Measurements from ENCODE around the gene LTB. TPM values are rescaled to one million over a fixed set of nuclear protein-coding genes. Genes with fewer than 3 reads are reported as not detected.
"Not testable (repeated sequence)": the region's sequence is repeated elsewhere in the genome, so short reads cannot be mapped to it uniquely, and the experiment has no call there.

LTB gene
- total and polyA plus RNA-seq, 7 experiments from 2014 or later = 370 to 2,371 (median 728) TPM

GRCh38 chr6:31592396-31592771, 10.2 kb upstream of the LTB start:
- no peaks in the 10 kb centered on the region for H3K36me3 ChIP-seq (ENCODE audit: control insufficient read depth in 2 of 3, insufficient read depth in 3 of 3, low read length in 3 of 3)
- peak overlapping the region; percentile 10 to 82 (median 72) for H3K4me3 Mint-ChIP-seq
- peak overlapping the region; percentile 44 for H3K4me3 ChIP-seq (ENCODE audit: low read length)
- intact Hi-C loops (cut with micrococcal nuclease) = no loop called here
- no peaks in the 10 kb centered on the region for H3K27me3 ChIP-seq (ENCODE audit: control insufficient read depth in 2 of 2, insufficient read depth in 2 of 2, low read length in 2 of 2)
- peaks cover 51 to 62% of the 10 kb centered on the region in 2 donors for H3K4me1 ChIP-seq (ENCODE audit: control insufficient read depth in 2 of 2, insufficient read depth in 2 of 2, low read length in 2 of 2)
- peaks cover 39 to 78% (median 68%) of the 10 kb centered on the region in 7 donors for H3K4me1 Mint-ChIP-seq
- peaks cover 0 to 16% (median 4%) of the 10 kb centered on the region in 5 donors for H3K36me3 Mint-ChIP-seq
- no peaks in the 10 kb centered on the region for H3K27me3 Mint-ChIP-seq
- ChIA-PET CTCF (interaction anchor here (0.7 to 13.5 kb wide), 3 partner anchors 11 to 43 kb away, joined by 3 to 687 read pairs (median 501); partner anchors contain the start of genes ATP6V1G2, LST1, LTB and NFKBIL1), POLR2A (interaction anchor here (0.6 to 66.4 kb wide), 3 partner anchors 28 to 394 kb away, joined by 3 to 3078 read pairs (median 3); partner anchors contain the start of genes ATP6V1G2, DDX39B, LST1 and LTA)
- ATAC-seq (no peak), DNase-seq (no peak)
- H3K27ac Mint-ChIP-seq = peak overlapping the region; percentile 81 to 99 (median 90)
- H3K9me3 Mint-ChIP-seq = peaks cover 0 to 1% (median 0%) of the 10 kb centered on the region in 11 donors
- H3K9me3 ChIP-seq (ENCODE audit: control insufficient read depth in 2 of 3, low read length in 3 of 3) = no peaks in the 10 kb centered on the region
- H3K27ac ChIP-seq (ENCODE audit: low read depth, low read length) = peak overlapping the region; percentile 55

GRCh38 chr6:31590691-31591090, 8.5 kb upstream of the LTB start:
- H3K27me3 Mint-ChIP-seq; ATAC-seq; H3K9me3 Mint-ChIP-seq; H3K4me3 ChIP-seq (ENCODE audit: low read length); H3K36me3 ChIP-seq (ENCODE audit: control insufficient read depth in 2 of 3, insufficient read depth in 3 of 3, low read length in 3 of 3); H3K27ac ChIP-seq (ENCODE audit: low read depth, low read length); H3K27me3 ChIP-seq (ENCODE audit: control insufficient read depth in 2 of 2, insufficient read depth in 2 of 2, low read length in 2 of 2); DNase-seq; intact Hi-C loops (cut with micrococcal nuclease); H3K9me3 ChIP-seq (ENCODE audit: control insufficient read depth in 2 of 3, low read length in 3 of 3): not testable (repeated sequence)
- Mint-ChIP-seq H3K27ac (peak overlapping the region; percentile 5 to 99 (median 77)), H3K4me3 (peak overlapping the region in 1 of 10 donors; percentile 14), H3K4me1 (peaks cover 41 to 78% (median 70%) of the 10 kb centered on the region in 7 donors), H3K36me3 (peaks cover 0 to 22% (median 4%) of the 10 kb centered on the region in 5 donors)
- ChIA-PET POLR2A (interaction anchor here (53.8 to 66.4 kb wide), 2 partner anchors 5 to 27 kb away, joined by 3078 read pairs; partner anchors contain the start of genes AIF1, ATP6V1G2, DDX39B and LST1), CTCF (interaction anchor here (1.0 to 18.2 kb wide), 2 partner anchors 7 to 10 kb away, joined by 4 to 687 read pairs; partner anchors contain the start of gene NCR3)
- peaks cover 62 to 64% of the 10 kb centered on the region in 2 donors for H3K4me1 ChIP-seq (ENCODE audit: control insufficient read depth in 2 of 2, insufficient read depth in 2 of 2, low read length in 2 of 2)

- Mint-ChIP-seq H3K4me1 (peaks cover 39 to 87% (median 72%) of the 10 kb centered on the region in 7 donors), H3K27ac (peak overlapping the region; percentile 69 to 99 (median 82)), H3K4me3 (peak overlapping the region in 5 of 10 donors; percentile 25 to 88 (median 39)), H3K27me3 (no peaks in the 10 kb centered on the region), H3K9me3 (peaks cover 0 to 5% (median 0%) of the 10 kb centered on the region in 11 donors), H3K36me3 (peaks cover 0 to 22% (median 4%) of the 10 kb centered on the region in 5 donors)
- DNase-seq = no peak
- Histone ChIP-seq H3K36me3 (ENCODE audit: control insufficient read depth in 2 of 3, insufficient read depth in 3 of 3, low read length in 3 of 3) (no peaks in the 10 kb centered on the region), H3K9me3 (ENCODE audit: control insufficient read depth in 2 of 3, low read length in 3 of 3) (no peaks in the 10 kb centered on the region), H3K4me3 (ENCODE audit: low read length) (no peak overlapping the region), H3K4me1 (ENCODE audit: control insufficient read depth in 2 of 2, insufficient read depth in 2 of 2, low read length in 2 of 2) (peaks cover 69% of the 10 kb centered on the region in 2 donors), H3K27ac (ENCODE audit: low read depth, low read length) (peak overlapping the region; percentile 97), H3K27me3 (ENCODE audit: control insufficient read depth in 2 of 2, insufficient read depth in 2 of 2, low read length in 2 of 2) (no peaks in the 10 kb centered on the region)
- ChIA-PET POLR2A (interaction anchor here (53.8 to 66.4 kb wide), 2 partner anchors 7 to 25 kb away, joined by 3078 read pairs; partner anchors contain the start of genes AIF1, ATP6V1G2, DDX39B and LST1), CTCF (interaction anchor here (0.8 to 18.2 kb wide), 2 partner anchors 9 to 42 kb away, joined by 3 to 687 read pairs; partner anchors contain the start of genes ATP6V1G2 and NCR3)
- ATAC-seq = no peak
- intact Hi-C loops (cut with micrococcal nuclease) = no loop called here
These were observed 6.8 kb upstream of the LTB start for GRCh38 chr6:31588871-31589650.

GRCh38 chr6:31587791-31588777, 5.9 kb upstream of the LTB start:
- ATAC-seq (no peak), DNase-seq (no peak)
- no peaks in the 10 kb centered on the region for H3K27me3 ChIP-seq (ENCODE audit: control insufficient read depth in 2 of 2, insufficient read depth in 2 of 2, low read length in 2 of 2)
- H3K4me1 Mint-ChIP-seq = peaks cover 37 to 86% (median 70%) of the 10 kb centered on the region in 7 donors
- intact Hi-C loops (cut with micrococcal nuclease) = no loop called here
- no peaks in the 10 kb centered on the region for H3K9me3 ChIP-seq (ENCODE audit: control insufficient read depth in 2 of 3, low read length in 3 of 3)
- no peaks in the 10 kb centered on the region for H3K36me3 ChIP-seq (ENCODE audit: control insufficient read depth in 2 of 3, insufficient read depth in 3 of 3, low read length in 3 of 3)
- ChIA-PET POLR2A (interaction anchor here (1.0 to 66.4 kb wide), 4 partner anchors 8 to 248 kb away, joined by 5 to 3078 read pairs (median 1542); partner anchors contain the start of genes AIF1, ATP6V1G2, DDX39B and LST1), CTCF (interaction anchor here (0.6 to 18.2 kb wide), 5 partner anchors 10 to 248 kb away, joined by 3 to 687 read pairs (median 41); partner anchors contain the start of genes ATP6V1G2, DDX39B, NCR3 and NFKBIL1)
- H3K27ac ChIP-seq (ENCODE audit: low read depth, low read length) = peak overlapping the region; percentile 97
- peaks cover 0 to 24% (median 4%) of the 10 kb centered on the region in 5 donors for H3K36me3 Mint-ChIP-seq
- no peaks in the 10 kb centered on the region for H3K27me3 Mint-ChIP-seq
- H3K4me3 ChIP-seq (ENCODE audit: low read length) = peak overlapping the region; percentile 18
- peaks cover 67 to 69% of the 10 kb centered on the region in 2 donors for H3K4me1 ChIP-seq (ENCODE audit: control insufficient read depth in 2 of 2, insufficient read depth in 2 of 2, low read length in 2 of 2)
- peak overlapping the region; percentile 90 to 99 (median 95) for H3K27ac Mint-ChIP-seq
- H3K4me3 Mint-ChIP-seq = peak overlapping the region; percentile 64 to 93 (median 78)
- peaks cover 0 to 5% (median 0%) of the 10 kb centered on the region in 11 donors for H3K9me3 Mint-ChIP-seq

- peaks cover 47 to 84% (median 68%) of the 10 kb centered on the region in 7 donors for H3K4me1 Mint-ChIP-seq
- intact Hi-C loops (cut with micrococcal nuclease) = no loop called here
- peak overlapping the region; percentile 50 to 89 (median 81) for H3K4me3 Mint-ChIP-seq
- peak; percentile 72 for ATAC-seq
- Histone ChIP-seq H3K36me3 (ENCODE audit: control insufficient read depth in 2 of 3, insufficient read depth in 3 of 3, low read length in 3 of 3) (peaks cover 0 to 4% (median 0%) of the 10 kb centered on the region in 3 experiments), H3K27me3 (ENCODE audit: control insufficient read depth in 2 of 2, insufficient read depth in 2 of 2, low read length in 2 of 2) (no peaks in the 10 kb centered on the region), H3K27ac (ENCODE audit: low read depth, low read length) (peak overlapping the region; percentile 97), H3K4me1 (ENCODE audit: control insufficient read depth in 2 of 2, insufficient read depth in 2 of 2, low read length in 2 of 2) (peaks cover 67 to 68% of the 10 kb centered on the region in 2 donors), H3K9me3 (ENCODE audit: control insufficient read depth in 2 of 3, low read length in 3 of 3) (no peaks in the 10 kb centered on the region), H3K4me3 (ENCODE audit: low read length) (peak overlapping the region; percentile 25)
- ChIA-PET CTCF (interaction anchor here (1.4 to 18.2 kb wide), 4 partner anchors 11 to 45 kb away, joined by 4 to 687 read pairs (median 170); partner anchors contain the start of genes ATP6V1G2, DDX39B, NCR3 and NFKBIL1), POLR2A (interaction anchor here (0.7 to 66.4 kb wide), 4 partner anchors 9 to 78 kb away, joined by 3 to 3078 read pairs (median 1541); partner anchors contain the start of genes AIF1, ATP6V1G2, BAG6 and DDX39B)
- peaks cover 2 to 32% (median 10%) of the 10 kb centered on the region in 5 donors for H3K36me3 Mint-ChIP-seq
- peaks cover 0 to 5% (median 0%) of the 10 kb centered on the region in 11 donors for H3K9me3 Mint-ChIP-seq
- H3K27me3 Mint-ChIP-seq = no peaks in the 10 kb centered on the region
- DNase-seq = peak in 2 of 9 donors; percentile 27 to 33
- peak overlapping the region; percentile 84 to 100 (median 96) for H3K27ac Mint-ChIP-seq
These were observed 4.5 kb upstream of the LTB start for GRCh38 chr6:31586599-31587281.
